HG02870 (cell line): ENCODE measurements around the gene ROR1.
"Not testable (repeated sequence)": the region's sequence is repeated elsewhere in the genome, so short reads cannot be mapped to it uniquely, and the experiment has no call there.

Experiments used
- ATAC-seq: cut with Tn5 transposase; IDR thresholded peaks from one replicate; pipeline ENCODE4 v1.9.1; 2021; ENCODE audit warnings: mild to moderate bottlenecking, moderate library complexity; ENCODE audit not compliant: unreplicated experiment

The ROR1 gene

DNA sequence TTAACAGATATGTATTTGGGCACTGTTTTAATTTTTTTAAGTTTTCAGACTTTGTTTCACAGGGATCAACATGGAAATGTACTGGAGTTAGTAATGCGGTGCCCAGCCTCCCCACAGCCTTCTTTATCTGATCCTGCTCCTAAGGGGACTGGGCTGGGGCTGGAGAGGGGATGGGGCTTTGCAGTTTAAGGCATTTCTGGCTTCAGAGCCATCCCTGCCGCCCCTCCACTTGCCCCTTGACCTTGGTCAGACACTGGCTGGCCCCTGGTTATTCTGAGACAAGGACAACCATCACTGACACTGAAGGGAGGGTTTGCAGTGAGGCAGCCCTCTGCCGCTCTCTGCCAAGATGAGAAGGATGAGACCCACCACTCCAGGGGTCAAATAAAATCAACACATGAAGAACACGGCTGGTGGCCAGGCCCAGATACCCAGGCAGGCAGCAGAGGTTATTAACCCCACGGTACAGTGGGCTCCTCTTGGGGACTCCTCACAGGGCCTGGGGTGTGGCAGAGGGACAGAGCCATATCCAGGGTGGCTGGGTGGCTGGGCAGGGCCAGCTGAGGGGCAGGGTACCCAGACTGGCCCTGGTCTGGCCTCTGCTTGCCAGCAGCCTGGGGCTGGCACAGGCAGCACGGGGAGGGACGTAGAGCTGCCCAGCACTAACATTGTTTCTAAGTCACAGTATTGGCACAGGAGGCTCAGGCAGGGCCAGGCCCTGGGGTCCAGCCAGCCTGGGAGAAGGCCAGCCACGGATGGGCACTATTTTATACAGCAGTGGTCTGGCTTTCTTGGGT is 422.5 kb downstream of the ROR1 start:
- ATAC-seq, result no peak

GRCh38 chr1:64197076-64197475 is 423.3 kb downstream of the ROR1 start:
- ATAC-seq, result no peak

- no peak for ATAC-seq
Observed at GRCh38 chr1:64199154-64199553, 425.3 kb downstream of the ROR1 start.

- ATAC-seq, result no peak
Observed at GRCh38 chr1:64200064-64200463, 426.2 kb downstream of the ROR1 start.

DNA sequence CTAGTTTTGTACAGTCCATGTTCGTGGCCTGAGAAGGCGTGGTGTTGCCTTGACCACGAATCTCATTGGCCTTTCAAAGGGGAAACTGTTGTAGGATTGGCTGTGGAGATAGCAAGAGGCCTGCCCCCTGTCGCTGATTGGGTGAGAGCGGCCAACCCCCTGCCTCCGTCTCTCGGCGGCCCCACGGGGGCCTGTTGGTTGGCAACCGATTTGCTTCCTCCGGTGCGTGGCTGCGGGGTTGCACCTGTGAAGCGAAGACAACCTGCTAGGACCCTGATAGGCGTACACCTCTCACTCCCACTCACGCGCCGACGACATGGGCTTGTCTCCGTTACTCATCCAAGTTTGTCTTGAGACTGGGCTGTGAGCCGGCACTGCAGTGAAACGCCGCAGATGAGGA is 429.6 kb downstream of the ROR1 start, which contains the start of gene UBE2U:
TSS of gene UBE2U (plus strand) at position 204 of the 400 bp plus-strand sequence. CDS start 428 bp downstream, outside the sequence.
- no peak for ATAC-seq

GRCh38 chr1:64209221-64209620 is 435.4 kb downstream of the ROR1 start:
- no peak for ATAC-seq

- ATAC-seq, result no peak
Observed at GRCh38 chr1:64212031-64212430, 438.2 kb downstream of the ROR1 start.

- no peak for ATAC-seq
Observed at GRCh38 chr1:64215576-64215975, 441.8 kb downstream of the ROR1 start.

GRCh38 chr1:64220241-64220640 is 446.4 kb downstream of the ROR1 start:
- ATAC-seq, result no peak

GRCh38 chr1:64223329-64224151 is 449.7 kb downstream of the ROR1 start:
- peak; percentile 69 for ATAC-seq

DNA sequence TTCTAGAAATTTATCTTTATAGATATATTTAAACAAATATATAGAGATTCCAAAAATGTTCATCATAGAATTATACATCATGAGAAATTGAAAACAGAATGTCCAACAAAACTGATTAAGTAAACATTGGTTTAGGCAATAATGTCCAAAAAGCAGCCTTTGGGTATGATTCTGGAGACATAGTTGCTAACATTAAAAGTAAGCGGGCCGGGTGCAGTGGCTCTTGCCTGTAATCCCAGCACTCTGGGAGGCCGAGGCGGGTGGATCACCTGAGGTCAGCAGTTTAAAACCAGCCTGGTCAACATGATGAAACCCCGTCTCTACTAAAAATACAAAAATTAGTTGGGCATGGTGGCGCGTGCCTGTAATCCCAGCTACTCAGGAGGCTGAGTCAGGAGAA is 450.4 kb downstream of the ROR1 start:
- not testable (repeated sequence) for ATAC-seq

DNA sequence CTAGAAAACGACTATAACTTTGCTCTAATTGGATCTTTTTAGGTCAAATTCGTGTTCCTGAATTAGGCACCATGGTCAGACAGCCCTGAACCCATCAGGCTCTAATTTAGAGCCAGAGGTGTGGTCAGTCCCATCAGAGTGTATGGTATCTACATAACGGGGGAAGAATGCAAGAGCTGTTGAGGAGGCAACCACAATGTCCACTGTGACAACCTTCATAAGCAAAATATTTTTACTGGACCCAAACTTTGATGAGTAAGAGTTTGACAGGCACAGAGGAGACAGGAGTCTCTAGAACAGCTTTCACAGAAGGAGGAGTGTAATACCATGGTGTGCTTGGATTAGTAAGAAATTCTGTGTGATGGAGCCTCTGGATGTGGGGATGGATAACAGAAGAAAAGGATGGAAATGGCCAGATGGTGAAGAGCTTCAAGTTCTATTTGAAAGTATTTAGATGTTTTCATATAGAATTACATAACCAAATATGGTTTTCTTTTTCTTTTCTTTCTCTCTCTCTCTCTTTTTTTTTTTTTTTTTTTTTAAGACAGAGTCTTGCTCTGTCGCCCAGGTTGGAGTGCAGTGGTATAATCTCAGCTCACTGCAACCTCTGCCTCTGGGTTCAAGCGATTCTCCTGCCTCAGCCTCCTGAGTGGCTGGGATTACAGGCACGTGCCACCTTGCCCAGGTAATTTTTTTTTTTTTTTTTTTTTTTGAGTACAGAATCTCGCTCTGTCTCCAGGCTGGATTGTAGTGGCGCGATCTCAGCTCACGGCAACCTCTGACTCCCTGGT is 454.5 kb downstream of the ROR1 start:
- no peak for ATAC-seq

- no peak for ATAC-seq
Observed at GRCh38 chr1:64229307-64229706, 455.5 kb downstream of the ROR1 start.
